A673 (cell line): ENCODE measurements around the gene FCRLB.
"Not testable (repeated sequence)": the region's sequence is repeated elsewhere in the genome, so short reads cannot be mapped to it uniquely, and the experiment has no call there.

Experiments
- CTCF ChIP-seq: fragments of 300-800, 200-600 bp; sonication (generic); conservative IDR thresholded peaks from 2 replicates; pipeline ENCODE4 v1.5.1; 2017; ENCODE audit warnings: low read depth, mild to moderate bottlenecking, antibody characterized with exemption, low read length, moderate library complexity, mixed read lengths
- EZH2 ChIP-seq: fragments of 200-600 bp; sonication (generic); IDR thresholded peaks from 2 replicates; pipeline ENCODE4 v1.6.1; 2017; ENCODE audit warnings: borderline replicate concordance, low read depth, mild to moderate bottlenecking, mixed read lengths, antibody characterized with exemption, low read length; ENCODE audit not compliant: poor library complexity, severe bottlenecking

GRCh38 chr1:161674447-161674846, 46.9 kb upstream of the FCRLB start:
- not testable (repeated sequence) for TF ChIP-seq CTCF, EZH2
